Heart left ventricle (tissue), 16 donors: ENCODE measurements around the gene CABLES2. TPM values are rescaled to one million over a fixed set of nuclear protein-coding genes. Genes with fewer than 3 reads are reported as not detected.
A peak's percentile ranks its signal among the peaks of the same experiment; 100 is the strongest.
"Not testable (repeated sequence)": the region's sequence is repeated elsewhere in the genome, so short reads cannot be mapped to it uniquely, and the experiment has no call there.

Experiments used
- ATAC-seq, 4 donors: fragments of 200-7000 bp; cut with Tn5 transposase; one replicate each; pipeline ENCODE4 v1.9.1; 2020 to 2022; ENCODE audit warnings: moderate library complexity in 4 of 4, mild to moderate bottlenecking in 3 of 4, moderate number of reproducible peaks in 1 of 4
- DNase-seq, 5 donors: peaks; one replicate each; pipeline ENCODE4 v3.0.0-alpha.2; 2020
- H3K27ac ChIP-seq, 12 donors: fragments of 200-600 bp; sonication (generic) in 4 of 12; one replicate each; pipeline versions ENCODE4 v1.5.0 to v1.8.0; 2016 to 2022; ENCODE audit warnings: mild to moderate bottlenecking in 2 of 12
- H3K27me3 ChIP-seq, 9 donors: fragments of 200-600 bp; sonication (generic) in 2 of 9; one replicate each; pipeline versions ENCODE4 v1.5.1 to v1.8.0; 2016 to 2022; ENCODE audit warnings: mild to moderate bottlenecking in 3 of 9
- H3K36me3 ChIP-seq, 9 donors: fragments of 200-600 bp; sonication (generic) in 2 of 9; one replicate each; pipeline versions ENCODE4 v1.5.0 to v1.8.0; 2018 to 2022; ENCODE audit warnings: mild to moderate bottlenecking in 2 of 9
- H3K4me1 ChIP-seq, 12 donors: fragments of 200-600 bp; sonication (generic) in 4 of 12; one replicate each; pipeline versions ENCODE4 v1.5.0 to v1.8.0; 2016 to 2022; ENCODE audit warnings: mild to moderate bottlenecking in 3 of 12
- H3K4me3 ChIP-seq, 12 donors: fragments of 200-600 bp; sonication (generic) in 4 of 12; one replicate each; pipeline versions ENCODE4 v1.5.0 to v1.8.0; 2017 to 2022; ENCODE audit warnings: mild to moderate bottlenecking in 9 of 12, moderate library complexity in 4 of 12
- H3K9me3 ChIP-seq, 12 donors: fragments of 200-600 bp; sonication (generic) in 4 of 12; one replicate each; pipeline versions ENCODE4 v1.5.0 to v1.8.0; 2016 to 2022; ENCODE audit warnings: mild to moderate bottlenecking in 1 of 12
- POLR2A ChIP-seq, 2 donors: fragments of 450-650 bp; IDR thresholded peaks; one replicate each; pipeline ENCODE4 v1.6.1; 2017; ENCODE audit warnings: antibody characterized with exemption in 2 of 2, mild to moderate bottlenecking in 2 of 2, moderate library complexity in 2 of 2
- WGBS, 4 donors: extraction: QIAGEN DNeasy Blood & Tissue Kit in 2 of 4; methylation state at CpG; one replicate each; pipeline versions ENCODE4 v1.1.5 to v1.1.7; 2013 to 2018; 5-methylcytosine and 5-hydroxymethylcytosine counted together
- intact Hi-C, 10 donors: fragments of 100-400 bp; cut with DNase I; formaldehyde crosslinking; loops; one replicate each; pipeline versions ENCODE4 v1.11.1 to v1.14.2; 2022
- polyA plus RNA-seq, 2 donors: library from polyadenylated mRNA; stranded (reverse); fragments of 200-250 nt; gene quantifications; one replicate each; pipeline ENCODE4 v1.2.3, GENCODE V29; 2013
- total RNA-seq, 9 donors: library from RNA; depleted of rRNA in 2 of 9; stranded (reverse); fragments of >200 nt in 2 of 9; fragmentation: NEBNext Ultra II Directional in 3 of 9; extraction: Animal tissue kit (Norgen Biotek cat#: 25700) in 3 of 9; gene quantifications; one replicate each; pipeline versions ENCODE4 v1.1.0 to v1.2.4, GENCODE V29; 2016 to 2023
- TF ChIP-seq, protein P1 (sequence below), 12 donors: fragments of 200-600 bp; sonication (generic) in 4 of 12; IDR thresholded peaks; one replicate each; pipeline versions ENCODE4 v1.5.0 to v1.8.0; 2018 to 2022; ENCODE audit warnings: antibody characterized with exemption in 12 of 12, mild to moderate bottlenecking in 5 of 12
- donor health status: ischemic (EF 13 %, LVEDD 7.1; RV severe dilation, severe dysfunction).
- donor health status: healthy with polysubstance abuse.
- donor health status: DM: no; HTN: yes; CAD: no.
- donor health status: DM: no; HTN: no; CAD: no.
- donor health status: ischemic (EF 25% LVEDD 6.9; RV normal size, moderate dysfunction).
- donor health status: ischemic (EF 25% LVEDD 5.7; RV mildly dilated, moderate dysfunction).
- donor health status: healthy.
- donor health status: DM: yes; HTN: yes; CAD: no.
- donor health status: ischemic (EF 35%, LVEDD 5.7; RV mildly dilated, moderate dysfunction).
- donor health status: nonischemic (EF 11% LVEDD 7.7; RV severe dilation, severe dysfunction).
- donor health status: DM: yes; HTN: yes; CAD: no.
- donor health status: PGD.
- donor health status: ischemic (EF 29% LVEDD 5.4; RV normal size, mild dysfunction).
- donor health status: nonischemic (EF 23%, LVEDD 6.1; RV moderate dilation, normal function).

Gene CABLES2
- total and polyA plus RNA-seq, 11 donors = 2.9 to 12.0 (median 8.8) TPM

DNA sequence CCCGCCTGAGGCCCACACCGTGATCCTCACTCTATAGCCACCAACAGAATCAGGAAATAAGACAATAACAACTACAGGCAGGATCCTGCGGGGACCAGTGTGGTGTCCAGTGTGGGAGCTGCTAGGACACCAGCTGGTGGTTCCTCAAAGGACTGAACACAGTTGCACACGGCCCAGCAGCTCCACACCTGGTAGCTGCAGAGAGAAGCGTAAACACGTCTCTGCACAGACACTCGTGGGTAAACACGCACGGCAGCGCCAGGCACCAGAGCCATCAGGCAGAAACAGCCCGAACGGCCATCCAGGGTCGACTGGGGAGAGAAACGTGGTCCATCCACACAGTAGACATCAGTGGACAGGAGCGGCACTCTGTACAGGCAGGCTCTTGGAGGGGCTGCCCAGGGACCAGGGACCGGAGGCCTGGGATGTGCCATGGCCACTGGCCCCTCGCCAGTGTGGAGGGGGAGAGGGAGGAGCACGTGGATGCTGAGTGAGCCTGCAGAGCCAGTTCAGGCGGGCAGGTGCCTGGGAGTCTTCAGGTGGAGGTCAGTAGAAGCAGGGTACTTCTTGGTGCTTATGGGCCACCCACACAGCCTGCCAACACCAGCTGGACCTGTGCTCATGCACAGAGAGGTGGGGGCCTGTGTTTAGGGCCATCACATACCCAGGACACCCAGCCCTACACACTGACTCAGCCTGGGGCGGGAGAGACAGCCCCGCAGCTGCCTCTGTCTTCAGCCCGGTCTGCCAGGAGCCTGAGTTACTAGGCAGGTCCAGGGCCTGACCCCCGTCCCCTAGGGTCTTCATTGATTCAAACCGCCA, 32.5 kb downstream of the CABLES2 start:
- Histone ChIP-seq H3K27me3 (peaks cover 0 to 7% (median 0%) of the 10 kb centered on the region in 9 donors), H3K36me3 (no peaks in the 10 kb centered on the region), H3K9me3 (no peaks in the 10 kb centered on the region), H3K4me1 (peaks cover 0 to 67% (median 38%) of the 10 kb centered on the region in 12 donors), H3K27ac (peak overlapping the region in 1 of 12 donors; percentile 97), H3K4me3 (no peak overlapping the region)
- 62 to 67% (median 66%) methylated on average over 14 to 24 of the region's 24 CpGs for WGBS, 4 donors
- DNase-seq (no peak), ATAC-seq (no peak)
- intact Hi-C loops = loop anchor here in 2 of 10 donors (5.0 to 10.0 kb wide), 2 partner anchors 32 to 230 kb away; partner anchors contain the start of genes PSMA7 (in 1 of the 2) and SS18L1 (in 1 of the 2)
- TF ChIP-seq, protein P1, sequence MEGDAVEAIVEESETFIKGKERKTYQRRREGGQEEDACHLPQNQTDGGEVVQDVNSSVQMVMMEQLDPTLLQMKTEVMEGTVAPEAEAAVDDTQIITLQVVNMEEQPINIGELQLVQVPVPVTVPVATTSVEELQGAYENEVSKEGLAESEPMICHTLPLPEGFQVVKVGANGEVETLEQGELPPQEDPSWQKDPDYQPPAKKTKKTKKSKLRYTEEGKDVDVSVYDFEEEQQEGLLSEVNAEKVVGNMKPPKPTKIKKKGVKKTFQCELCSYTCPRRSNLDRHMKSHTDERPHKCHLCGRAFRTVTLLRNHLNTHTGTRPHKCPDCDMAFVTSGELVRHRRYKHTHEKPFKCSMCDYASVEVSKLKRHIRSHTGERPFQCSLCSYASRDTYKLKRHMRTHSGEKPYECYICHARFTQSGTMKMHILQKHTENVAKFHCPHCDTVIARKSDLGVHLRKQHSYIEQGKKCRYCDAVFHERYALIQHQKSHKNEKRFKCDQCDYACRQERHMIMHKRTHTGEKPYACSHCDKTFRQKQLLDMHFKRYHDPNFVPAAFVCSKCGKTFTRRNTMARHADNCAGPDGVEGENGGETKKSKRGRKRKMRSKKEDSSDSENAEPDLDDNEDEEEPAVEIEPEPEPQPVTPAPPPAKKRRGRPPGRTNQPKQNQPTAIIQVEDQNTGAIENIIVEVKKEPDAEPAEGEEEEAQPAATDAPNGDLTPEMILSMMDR (IDR thresholded peaks at IDR 0.05) = no peak
- no peak for TF ChIP-seq POLR2A (IDR thresholded peaks at IDR 0.05)

- not testable (repeated sequence) for H3K36me3 ChIP-seq, H3K4me3 ChIP-seq, H3K27me3 ChIP-seq, H3K9me3 ChIP-seq, ATAC-seq
- intact Hi-C loops = loop anchor here in 1 of 10 donors (10.0 kb wide), 1 partner anchor 229 kb away; the partner anchor contains the start of genes PSMA7 and SS18L1
- peaks cover 0 to 71% (median 46%) of the 10 kb centered on the region in 12 donors for H3K4me1 ChIP-seq
- 87 to 93% (median 89%) methylated on average over 19 to 27 of the region's 40 CpGs for WGBS, 4 donors
- peak overlapping the region in 1 of 12 donors; percentile 97 for H3K27ac ChIP-seq
- DNase-seq = peak in 1 of 5 donors; percentile 22
Observed at GRCh38 chr20:62373631-62374179, 33.4 kb downstream of the CABLES2 start.

DNA sequence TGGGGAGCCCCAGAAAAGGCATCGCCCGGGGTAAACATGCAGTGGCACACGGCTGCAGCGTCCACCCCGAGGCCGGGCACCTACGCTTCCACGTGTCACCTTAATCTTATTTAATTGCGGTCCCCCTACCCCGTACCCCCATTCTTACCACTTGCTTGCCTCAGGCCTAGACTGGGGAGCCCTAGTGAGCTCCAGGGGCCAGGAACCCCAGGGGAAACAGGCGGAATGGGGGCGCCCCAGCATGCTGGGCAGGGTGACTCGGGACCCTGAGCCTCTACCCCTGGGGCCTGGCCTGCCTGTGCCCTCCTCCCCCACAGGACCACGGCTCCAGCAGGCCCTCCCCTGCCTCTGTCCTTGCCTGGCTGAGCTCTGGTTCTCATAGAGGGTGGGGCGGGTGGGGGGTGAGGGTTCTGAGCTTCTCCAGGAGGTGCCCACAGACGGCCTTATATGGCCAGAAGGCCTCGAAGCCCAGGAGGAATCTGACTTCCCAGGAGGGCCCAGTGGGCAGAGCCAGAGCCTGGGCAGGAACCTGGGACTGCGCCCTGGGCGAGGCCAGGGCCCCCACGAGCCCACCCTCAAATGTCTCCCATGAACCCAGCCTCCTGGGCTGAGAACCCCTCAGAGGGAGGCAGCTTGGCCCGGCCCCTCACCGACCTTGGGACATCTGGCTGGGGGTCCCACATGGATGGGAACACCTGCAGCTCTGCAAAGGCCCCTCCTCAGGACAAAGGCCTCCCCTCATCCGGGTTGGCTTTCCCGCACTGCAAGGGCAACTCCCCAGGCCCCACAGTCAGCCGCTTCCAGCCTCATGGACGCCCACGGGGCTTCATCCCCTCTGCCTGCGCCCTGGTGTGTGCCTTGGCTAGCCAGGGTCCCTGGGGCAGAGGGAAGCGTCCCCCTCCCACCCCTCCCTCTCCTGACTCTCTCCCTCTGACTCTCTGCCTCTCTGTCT, 34.8 kb downstream of the CABLES2 start:
- Histone ChIP-seq H3K27ac (peak overlapping the region in 2 of 12 donors; percentile 39 to 97), H3K27me3 (peaks cover 0 to 21% (median 0%) of the 10 kb centered on the region in 9 donors), H3K4me1 (peaks cover 0 to 72% (median 48%) of the 10 kb centered on the region in 12 donors), H3K36me3 (no peaks in the 10 kb centered on the region), H3K9me3 (no peaks in the 10 kb centered on the region), H3K4me3 (no peak overlapping the region)
- no peak for ATAC-seq
- TF ChIP-seq, protein P1 (IDR thresholded peaks at IDR 0.05) = no peak
- no peak for TF ChIP-seq POLR2A (IDR thresholded peaks at IDR 0.05)
- 80 to 85% (median 82%) methylated on average over 21 to 29 of the region's 29 CpGs for WGBS, 4 donors
- peak in 1 of 5 donors; percentile 54 for DNase-seq
- intact Hi-C loops = loop anchor here in 1 of 10 donors (10.0 kb wide), 1 partner anchor 228 kb away; the partner anchor contains the start of genes PSMA7 and SS18L1

DNA sequence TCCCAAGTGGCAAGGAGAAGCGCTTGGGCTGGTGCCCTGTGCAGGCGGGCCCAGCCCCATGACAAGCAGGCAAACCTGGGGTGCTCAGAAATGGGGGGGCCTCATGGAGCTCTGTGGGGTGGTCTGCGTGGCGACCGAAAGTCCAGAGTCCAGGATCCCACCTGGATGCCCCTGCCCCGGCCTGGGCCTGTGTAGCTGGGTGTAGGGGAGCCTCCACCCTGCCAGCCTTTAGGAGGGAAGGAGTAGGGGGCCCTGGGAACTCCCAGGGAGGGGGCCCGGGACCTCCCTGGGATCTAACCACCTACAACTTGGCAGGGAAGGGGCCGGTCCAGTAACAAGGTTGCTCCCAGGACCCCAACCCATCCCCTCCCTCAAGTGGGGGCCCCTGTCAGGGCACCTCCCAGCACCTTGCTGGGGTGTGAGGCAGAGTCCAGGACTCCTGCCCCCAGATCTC, 35.5 kb downstream of the CABLES2 start:
- H3K4me1 ChIP-seq = peaks cover 0 to 71% (median 45%) of the 10 kb centered on the region in 12 donors
- H3K27me3 ChIP-seq = peaks cover 0 to 28% (median 0%) of the 10 kb centered on the region in 9 donors
- WGBS, 4 donors = 93 to 95% (median 94%) methylated on average over 5 to 8 of the region's 8 CpGs; no CpG with 5 or more reads in 1 of the 4 donors
- H3K27ac ChIP-seq = peak overlapping the region in 1 of 12 donors; percentile 97
- no peak overlapping the region for H3K4me3 ChIP-seq
- intact Hi-C loops = loop anchor here in 1 of 10 donors (10.0 kb wide), 1 partner anchor 227 kb away; the partner anchor contains the start of genes PSMA7 and SS18L1
- DNase-seq = peak in 1 of 5 donors; percentile 46
- ATAC-seq = no peak
- TF ChIP-seq POLR2A (IDR thresholded peaks at IDR 0.05) = no peak
- TF ChIP-seq, protein P1 (IDR thresholded peaks at IDR 0.05) = no peak
- H3K9me3 ChIP-seq = no peaks in the 10 kb centered on the region
- no peaks in the 10 kb centered on the region for H3K36me3 ChIP-seq
